C4-2B (cell line): ENCODE data around the gene INSM2.

Experiments used
- CTCF ChIP-seq: fragments of 450-650 bp; conservative IDR thresholded peaks from 2 replicates; pipeline ENCODE4 v1.5.1; 2017; ENCODE audit warnings: mild to moderate bottlenecking
- ZFX ChIP-seq: fragments of 450-650 bp; IDR thresholded peaks from 2 replicates; pipeline ENCODE4 v1.6.1; 2017

- no peak for TF ChIP-seq CTCF
- no peak for TF ChIP-seq ZFX
Measured at GRCh38 chr14:35499180-35499579, 34.8 kb upstream of the INSM2 start.
